GM12892 (cell line): ENCODE measurements around the gene ZNF174.

Experiments
- DNase-seq: peaks from one replicate; pipeline ENCODE4 v3.0.0; 2011; ENCODE audit not compliant: insufficient read length
- FAIRE-seq: peaks from 2 replicates; lab custom pipeline; 2011; peaks lifted over from hg19 to GRCh38; lab: Jason Lieb, UNC
- POLR2A ChIP-seq: IDR thresholded peaks from 2 replicates; pipeline ENCODE4 v1.6.1; 2011; ENCODE audit warnings: low read depth, low read length, control low read depth
- POLR2AphosphoS5 ChIP-seq: IDR thresholded peaks from 2 replicates; pipeline ENCODE4 v1.6.1; 2011; ENCODE audit warnings: low read depth, low read length, control low read depth
- TAF1 ChIP-seq: IDR thresholded peaks from 2 replicates; pipeline ENCODE4 v1.6.1; 2011; ENCODE audit warnings: low read depth, mild to moderate bottlenecking, control low read depth, low read length, borderline replicate concordance

ZNF174 gene

GRCh38 chr16:3454631-3455147 lies 53.7 kb downstream of the ZNF174 start:
- no peak for TF ChIP-seq POLR2A
- TF ChIP-seq POLR2AphosphoS5: no peak
- TF ChIP-seq TAF1: no peak
- FAIRE-seq: no peak
- DNase-seq: no peak

- TF ChIP-seq POLR2A: peak; percentile 90
- TF ChIP-seq POLR2AphosphoS5: peak; percentile 90
- TF ChIP-seq TAF1: peak; percentile 42
- FAIRE-seq: peak; percentile 93
- peak; percentile 99 for DNase-seq
Observed at GRCh38 chr16:3457434-3458252, 56.6 kb downstream of the ZNF174 start.

- peak; percentile 85 for FAIRE-seq
- DNase-seq: no peak
- no peak for TF ChIP-seq POLR2AphosphoS5
- no peak for TF ChIP-seq TAF1
- TF ChIP-seq POLR2A: no peak
Observed at GRCh38 chr16:3458278-3458851, 57.4 kb downstream of the ZNF174 start.

GRCh38 chr16:3458852-3459361 lies 57.9 kb downstream of the ZNF174 start:
- DNase-seq (no peak), FAIRE-seq (no peak)
- no peak for TF ChIP-seq POLR2A
- no peak for TF ChIP-seq TAF1
- no peak for TF ChIP-seq POLR2AphosphoS5
